ENCODE data around the gene CTSL.
"Not testable (repeated sequence)": the region's sequence is repeated elsewhere in the genome, so short reads cannot be mapped to it uniquely, and the experiment has no call there.

The CTSL gene

GRCh38 chr9:87751423-87751822, 25.5 kb downstream of the CTSL start:
- TF ChIP-seq CTCF (IDR thresholded peaks at IDR 0.05; ENCODE audit: low read depth, low read length, missing control alignments): no peak
- H3K4me3 ChIP-seq (ENCODE audit: low read depth, low read length): no peak overlapping the region
- DNase-seq (ENCODE audit: low read depth): no peak

GRCh38 chr9:87751868-87752267, 25.9 kb downstream of the CTSL start:
- H3K4me3 ChIP-seq (ENCODE audit: low read depth, low read length): no peak overlapping the region
- TF ChIP-seq CTCF (IDR thresholded peaks at IDR 0.05; ENCODE audit: low read depth, low read length, missing control alignments): no peak
- no peak for DNase-seq (ENCODE audit: low read depth)

GRCh38 chr9:87753313-87753712, 27.4 kb downstream of the CTSL start:
- no peak overlapping the region for H3K4me3 ChIP-seq (ENCODE audit: low read depth, low read length)
- no peak for DNase-seq (ENCODE audit: low read depth)
- no peak for TF ChIP-seq CTCF (IDR thresholded peaks at IDR 0.05; ENCODE audit: low read depth, low read length, missing control alignments)

GRCh38 chr9:87758330-87758729, 32.4 kb downstream of the CTSL start:
- not testable (repeated sequence) for DNase-seq (ENCODE audit: low read depth); H3K4me3 ChIP-seq (ENCODE audit: low read depth, low read length)

GRCh38 chr9:87759980-87760379, 34.1 kb downstream of the CTSL start:
- H3K4me3 ChIP-seq (ENCODE audit: low read depth, low read length); DNase-seq (ENCODE audit: low read depth): not testable (repeated sequence)

- H3K4me3 ChIP-seq (ENCODE audit: low read depth, low read length): no peak overlapping the region
- DNase-seq (ENCODE audit: low read depth): no peak
- TF ChIP-seq CTCF (IDR thresholded peaks at IDR 0.05; ENCODE audit: low read depth, low read length, missing control alignments): no peak
Measured at GRCh38 chr9:87760529-87760928, 34.6 kb downstream of the CTSL start.

- no peak for TF ChIP-seq CTCF (IDR thresholded peaks at IDR 0.05; ENCODE audit: low read depth, low read length, missing control alignments)
- H3K4me3 ChIP-seq (ENCODE audit: low read depth, low read length): no peak overlapping the region
- no peak for DNase-seq (ENCODE audit: low read depth)
Measured at GRCh38 chr9:87763286-87763685, 37.4 kb downstream of the CTSL start.

- DNase-seq (ENCODE audit: low read depth): no peak
- TF ChIP-seq CTCF (IDR thresholded peaks at IDR 0.05; ENCODE audit: low read depth, low read length, missing control alignments): no peak
- no peak overlapping the region for H3K4me3 ChIP-seq (ENCODE audit: low read depth, low read length)
Measured at GRCh38 chr9:87765521-87765920, 39.6 kb downstream of the CTSL start.

All from GM12864 (cell line).